Ascending aorta (tissue), 1 donor: ENCODE measurements around the gene MRPL17. TPM values are rescaled to one million over a fixed set of nuclear protein-coding genes. Genes with fewer than 3 reads are reported as not detected.

ENCODE experiments used
- total RNA-seq: library from RNA; depleted of rRNA; stranded (reverse); fragments of >200 nt; gene quantifications from one replicate; pipeline ENCODE4 v1.1.0, GENCODE V29; 2016

MRPL17 gene
- total RNA-seq, 1 donor from 2014 or later = 12.9 TPM

Other genes starting within 250 kb of the MRPL17 start
- gene HPX, start 242.4 kb downstream of the MRPL17 start, total RNA-seq = 16.8 TPM
- gene TRIM3, start 209.4 kb downstream of the MRPL17 start, total RNA-seq = 33.8 TPM
- gene ARFIP2, start 202.0 kb downstream of the MRPL17 start, total RNA-seq = 87.8 TPM
- gene TIMM10B, start 201.8 kb downstream of the MRPL17 start, total RNA-seq = 19.2 TPM
- 2.3 TPM for gene DNHD1, start 186.1 kb downstream of the MRPL17 start, total RNA-seq
- gene RRP8, start 79.7 kb downstream of the MRPL17 start, total RNA-seq = 9.2 TPM
- gene ILK, start 79.6 kb downstream of the MRPL17 start, total RNA-seq = 183 TPM
- gene TAF10, start 71.1 kb downstream of the MRPL17 start, total RNA-seq = 76.0 TPM
- 96.7 TPM for gene TPP1, start 63.9 kb downstream of the MRPL17 start, total RNA-seq
- 58.0 TPM for gene DCHS1, start 27.5 kb downstream of the MRPL17 start, total RNA-seq
- 0.43 TPM for gene OR2AG2, start 88.6 kb upstream of the MRPL17 start, total RNA-seq
- gene OR2AG1, start 99.7 kb upstream of the MRPL17 start, total RNA-seq = not detected
- not detected for gene OR6A2, start 116.3 kb upstream of the MRPL17 start, total RNA-seq
- not detected for gene OR10A5, start 162.3 kb upstream of the MRPL17 start, total RNA-seq
- not detected for gene OR10A2, start 179.7 kb upstream of the MRPL17 start, total RNA-seq
- gene OR10A4, start 193.3 kb upstream of the MRPL17 start, total RNA-seq = not detected
- not detected for gene OR2D2, start 209.2 kb upstream of the MRPL17 start, total RNA-seq
- gene OR2D3, start 237.7 kb upstream of the MRPL17 start, total RNA-seq = not detected
- gene ZNF215, start 243.1 kb upstream of the MRPL17 start, total RNA-seq = not detected